Brain microvascular endothelial cell (primary cell): Measurements from ENCODE around the gene TRIM59.
A peak's percentile ranks its signal among the peaks of the same experiment; 100 is the strongest.
"Not testable (repeated sequence)": the region's sequence is repeated elsewhere in the genome, so short reads cannot be mapped to it uniquely, and the experiment has no call there.

ENCODE experiments used
- DNase-seq: peaks from one replicate; pipeline ENCODE4 v3.0.0-alpha.2; 2020
- H3K27ac ChIP-seq: fragments of 250-450 bp; sonication (Bioruptor Pico); 2 replicates; pipeline ENCODE4 v1.5.1; 2020; ENCODE audit warnings: mild to moderate bottlenecking, moderate library complexity
- H3K27me3 ChIP-seq: fragments of 250-450 bp; sonication (Bioruptor Pico); replicated peaks from 2 replicates; pipeline ENCODE4 v1.5.1; 2020; ENCODE audit warnings: mild to moderate bottlenecking
- H3K36me3 ChIP-seq: fragments of 250-450 bp; sonication (Bioruptor Pico); replicated peaks from 2 replicates; pipeline ENCODE4 v1.5.1; 2020; ENCODE audit warnings: mild to moderate bottlenecking
- H3K4me3 ChIP-seq: 2 replicates; pipeline ENCODE4 v1.5.1; 2011; ENCODE audit warnings: low read depth, mild to moderate bottlenecking, control low read depth, low read length, moderate library complexity
- in situ Hi-C: cut with HindIII; loops from 2 replicates; pipeline ENCODE4 v1.10.0; 2017; ENCODE audit warnings: low sequenced_read_pairs, low pct_ligation_motif_present
- TF ChIP-seq, protein P1 (sequence below): IDR thresholded peaks from 2 replicates; pipeline ENCODE4 v1.5.1; 2011; ENCODE audit warnings: low read depth, mild to moderate bottlenecking, moderate library complexity, low read length, control low read depth, inconsistent platforms; ENCODE audit errors: missing control alignments

TRIM59 gene

DNA sequence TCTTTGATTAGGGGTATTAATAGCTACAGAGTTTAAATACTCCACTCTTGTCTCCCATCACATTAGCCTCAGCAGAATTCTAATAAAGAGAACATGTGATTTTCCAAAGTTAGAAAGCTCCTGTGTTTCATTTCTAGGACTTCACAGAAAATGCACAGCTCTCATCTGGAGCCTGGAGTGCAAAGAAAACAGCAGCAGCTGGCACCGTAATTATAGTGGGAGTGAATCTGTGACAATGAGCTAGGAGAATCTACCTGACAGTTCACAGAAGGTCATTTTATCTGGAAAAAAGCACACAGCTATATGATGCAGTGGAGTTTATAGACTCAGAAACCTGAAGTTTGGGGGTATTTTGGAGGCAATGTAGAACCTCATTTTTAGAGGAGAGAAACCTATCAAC is 5.4 kb upstream of the TRIM59 start:
- Histone ChIP-seq H3K27me3 (no peaks in the 10 kb centered on the region), H3K4me3 (no peak overlapping the region), H3K36me3 (no peaks in the 10 kb centered on the region), H3K27ac (no peak overlapping the region)
- in situ Hi-C loops = no loop called here
- no peak for DNase-seq
- TF ChIP-seq, protein P1, sequence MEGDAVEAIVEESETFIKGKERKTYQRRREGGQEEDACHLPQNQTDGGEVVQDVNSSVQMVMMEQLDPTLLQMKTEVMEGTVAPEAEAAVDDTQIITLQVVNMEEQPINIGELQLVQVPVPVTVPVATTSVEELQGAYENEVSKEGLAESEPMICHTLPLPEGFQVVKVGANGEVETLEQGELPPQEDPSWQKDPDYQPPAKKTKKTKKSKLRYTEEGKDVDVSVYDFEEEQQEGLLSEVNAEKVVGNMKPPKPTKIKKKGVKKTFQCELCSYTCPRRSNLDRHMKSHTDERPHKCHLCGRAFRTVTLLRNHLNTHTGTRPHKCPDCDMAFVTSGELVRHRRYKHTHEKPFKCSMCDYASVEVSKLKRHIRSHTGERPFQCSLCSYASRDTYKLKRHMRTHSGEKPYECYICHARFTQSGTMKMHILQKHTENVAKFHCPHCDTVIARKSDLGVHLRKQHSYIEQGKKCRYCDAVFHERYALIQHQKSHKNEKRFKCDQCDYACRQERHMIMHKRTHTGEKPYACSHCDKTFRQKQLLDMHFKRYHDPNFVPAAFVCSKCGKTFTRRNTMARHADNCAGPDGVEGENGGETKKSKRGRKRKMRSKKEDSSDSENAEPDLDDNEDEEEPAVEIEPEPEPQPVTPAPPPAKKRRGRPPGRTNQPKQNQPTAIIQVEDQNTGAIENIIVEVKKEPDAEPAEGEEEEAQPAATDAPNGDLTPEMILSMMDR = no peak

DNA sequence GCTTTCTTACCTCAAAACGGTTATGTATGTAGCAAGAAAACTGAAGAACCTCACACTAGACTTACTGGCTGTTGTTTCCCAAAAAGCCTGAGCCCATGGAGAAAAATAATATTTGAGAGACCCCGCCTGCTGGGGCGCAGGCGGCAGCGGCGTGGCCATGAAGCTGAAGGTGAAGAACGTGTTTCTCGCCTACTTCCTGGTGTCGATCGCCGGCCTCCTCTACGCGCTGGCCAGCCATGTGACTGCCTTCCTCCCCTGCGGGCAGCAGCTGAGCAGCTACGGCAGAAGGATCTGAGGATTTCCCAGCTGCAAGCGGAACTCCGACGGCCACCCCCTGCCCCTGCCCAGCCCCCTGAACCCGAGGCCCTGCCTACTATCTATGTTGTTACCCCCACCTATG is 2.7 kb upstream of the TRIM59 start:
- H3K36me3 ChIP-seq, H3K27ac ChIP-seq, H3K27me3 ChIP-seq, in situ Hi-C loops, H3K4me3 ChIP-seq, DNase-seq: not testable (repeated sequence)

DNA sequence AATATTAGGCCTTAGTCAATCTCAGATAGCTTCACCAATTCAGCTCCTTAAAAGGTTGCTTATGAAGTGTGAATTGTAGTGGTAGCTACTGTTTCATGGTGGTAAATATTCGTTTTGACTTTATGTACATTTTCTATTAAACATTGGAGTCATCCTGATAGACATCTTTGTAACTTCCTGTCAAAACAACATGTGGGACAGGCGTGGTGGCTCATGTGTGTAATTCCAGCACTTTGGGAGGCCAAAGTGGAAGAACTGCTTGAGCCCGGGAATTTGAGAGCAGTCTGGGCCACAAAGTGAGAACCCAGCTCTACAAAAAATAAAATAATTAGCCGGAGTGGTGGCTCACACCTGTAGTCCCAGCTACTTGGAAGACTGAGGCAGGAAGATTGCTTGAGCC is 2.0 kb upstream of the TRIM59 start:
- TF ChIP-seq, protein P1 = no peak
- no peak for DNase-seq
- Histone ChIP-seq H3K27ac (no peak overlapping the region), H3K36me3 (no peaks in the 10 kb centered on the region), H3K27me3 (no peaks in the 10 kb centered on the region), H3K4me3 (no peak overlapping the region)
- in situ Hi-C loops = no loop called here

DNA sequence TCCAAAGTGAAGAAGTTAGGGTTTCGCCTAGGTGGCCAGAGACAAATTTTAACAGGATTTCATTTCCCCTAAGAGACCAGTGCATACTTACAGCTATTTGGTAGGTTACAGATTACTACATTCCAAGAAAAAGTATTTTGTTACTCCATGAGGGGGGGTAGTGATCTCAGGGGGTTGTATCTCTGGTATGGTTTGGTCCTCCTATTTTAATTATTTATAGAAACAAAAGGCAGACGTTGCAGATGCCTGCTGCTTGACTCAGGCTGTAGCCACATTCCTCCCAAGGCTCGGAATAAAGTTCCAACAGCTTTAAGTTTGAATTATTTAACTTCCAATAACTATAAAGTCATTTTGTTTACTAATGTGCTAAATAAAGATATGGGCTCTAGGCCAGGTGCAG is 1.3 kb upstream of the TRIM59 start:
- TF ChIP-seq, protein P1 = peak; percentile 28
- Histone ChIP-seq H3K36me3 (no peaks in the 10 kb centered on the region), H3K27me3 (no peaks in the 10 kb centered on the region), H3K4me3 (peak overlapping the region; percentile 89), H3K27ac (peak overlapping the region; percentile 79)
- in situ Hi-C loops = no loop called here
- peak; percentile 86 for DNase-seq

DNA sequence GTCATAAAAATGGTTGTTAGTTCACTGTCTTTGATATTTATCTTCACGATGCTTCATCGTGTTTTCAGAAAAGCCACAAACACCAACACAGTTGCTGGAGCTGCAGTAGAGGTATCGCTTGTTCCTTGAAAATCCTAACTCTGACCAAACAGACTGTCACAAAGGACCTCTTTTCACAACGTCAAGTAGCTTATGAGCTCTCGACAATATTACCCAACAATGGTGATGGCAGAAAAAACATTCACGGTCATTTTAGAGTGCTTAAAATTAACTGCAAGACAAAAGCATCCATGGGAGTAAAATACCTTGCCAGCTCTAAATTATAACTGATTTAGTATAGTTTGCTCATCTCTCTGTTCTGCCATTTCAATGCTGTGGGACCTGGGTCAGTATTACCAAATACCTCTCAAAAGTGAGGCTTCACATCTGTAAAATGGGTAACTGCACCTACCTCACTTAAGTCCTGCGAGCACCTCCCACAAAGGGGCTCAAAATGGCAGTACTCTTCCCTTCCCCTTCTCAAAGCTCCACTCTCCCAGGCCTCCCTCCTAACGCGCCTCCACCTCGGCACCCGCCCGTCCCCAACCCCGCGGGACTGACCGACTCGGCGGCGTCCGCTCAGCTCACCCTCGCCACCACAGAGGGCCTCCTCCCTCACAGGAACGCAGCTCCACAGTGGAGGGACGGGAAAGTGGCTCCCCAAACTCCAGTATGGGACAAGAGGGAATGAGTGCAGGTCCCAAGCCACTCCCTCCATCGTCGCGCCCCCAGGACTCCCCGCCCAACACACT is 546 bp downstream of the TRIM59 start:
- peak overlapping the region; percentile 89 for H3K4me3 ChIP-seq
- H3K36me3 ChIP-seq = peaks cover 3% of the 10 kb centered on the region
- in situ Hi-C loops = no loop called here
- TF ChIP-seq, protein P1 = no peak
- peak overlapping the region; percentile 79 for H3K27ac ChIP-seq
- H3K27me3 ChIP-seq = no peaks in the 10 kb centered on the region
- no peak for DNase-seq

DNA sequence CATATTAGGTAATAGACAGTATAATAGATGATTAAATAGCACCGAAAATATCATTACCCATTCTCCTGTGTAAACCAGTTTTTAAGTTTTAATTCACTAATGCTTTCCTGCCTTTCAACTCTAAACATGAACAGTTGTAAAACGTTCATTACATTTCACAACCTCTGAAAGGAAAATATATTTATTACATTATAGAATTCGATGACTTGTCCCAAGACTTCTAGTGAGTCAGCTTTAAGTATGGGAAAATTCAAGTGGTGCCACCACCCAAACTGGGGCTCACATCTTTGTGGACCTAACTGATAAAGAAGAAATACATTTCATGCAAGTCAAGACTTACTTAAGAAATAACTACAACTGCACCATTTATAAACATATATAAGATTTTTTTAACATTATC is 2.0 kb downstream of the TRIM59 start:
- H3K4me3 ChIP-seq = peak overlapping the region; percentile 89
- H3K36me3 ChIP-seq = peaks cover 3% of the 10 kb centered on the region
- TF ChIP-seq, protein P1 = no peak
- peak overlapping the region; percentile 79 for H3K27ac ChIP-seq
- peak; percentile 52 for DNase-seq
- H3K27me3 ChIP-seq = no peaks in the 10 kb centered on the region
- in situ Hi-C loops = no loop called here
